ENCODE results near the gene GRIP1.

GRCh38 chr12:66620688-66621087 is 58.2 kb downstream of the GRIP1 start:
- TF ChIP-seq, protein P1, sequence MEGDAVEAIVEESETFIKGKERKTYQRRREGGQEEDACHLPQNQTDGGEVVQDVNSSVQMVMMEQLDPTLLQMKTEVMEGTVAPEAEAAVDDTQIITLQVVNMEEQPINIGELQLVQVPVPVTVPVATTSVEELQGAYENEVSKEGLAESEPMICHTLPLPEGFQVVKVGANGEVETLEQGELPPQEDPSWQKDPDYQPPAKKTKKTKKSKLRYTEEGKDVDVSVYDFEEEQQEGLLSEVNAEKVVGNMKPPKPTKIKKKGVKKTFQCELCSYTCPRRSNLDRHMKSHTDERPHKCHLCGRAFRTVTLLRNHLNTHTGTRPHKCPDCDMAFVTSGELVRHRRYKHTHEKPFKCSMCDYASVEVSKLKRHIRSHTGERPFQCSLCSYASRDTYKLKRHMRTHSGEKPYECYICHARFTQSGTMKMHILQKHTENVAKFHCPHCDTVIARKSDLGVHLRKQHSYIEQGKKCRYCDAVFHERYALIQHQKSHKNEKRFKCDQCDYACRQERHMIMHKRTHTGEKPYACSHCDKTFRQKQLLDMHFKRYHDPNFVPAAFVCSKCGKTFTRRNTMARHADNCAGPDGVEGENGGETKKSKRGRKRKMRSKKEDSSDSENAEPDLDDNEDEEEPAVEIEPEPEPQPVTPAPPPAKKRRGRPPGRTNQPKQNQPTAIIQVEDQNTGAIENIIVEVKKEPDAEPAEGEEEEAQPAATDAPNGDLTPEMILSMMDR (IDR thresholded peaks at IDR 0.05; ENCODE audit: insufficient read depth, low read length): no peak
- TF ChIP-seq POLR2AphosphoS5 (IDR thresholded peaks at IDR 0.05; ENCODE audit: low read depth) (no peak), GABPA (IDR thresholded peaks at IDR 0.05; ENCODE audit: low read depth) (no peak), SPI1 (IDR thresholded peaks at IDR 0.05; ENCODE audit: borderline replicate concordance, low read depth) (no peak)
- TF ChIP-seq, protein P2, sequence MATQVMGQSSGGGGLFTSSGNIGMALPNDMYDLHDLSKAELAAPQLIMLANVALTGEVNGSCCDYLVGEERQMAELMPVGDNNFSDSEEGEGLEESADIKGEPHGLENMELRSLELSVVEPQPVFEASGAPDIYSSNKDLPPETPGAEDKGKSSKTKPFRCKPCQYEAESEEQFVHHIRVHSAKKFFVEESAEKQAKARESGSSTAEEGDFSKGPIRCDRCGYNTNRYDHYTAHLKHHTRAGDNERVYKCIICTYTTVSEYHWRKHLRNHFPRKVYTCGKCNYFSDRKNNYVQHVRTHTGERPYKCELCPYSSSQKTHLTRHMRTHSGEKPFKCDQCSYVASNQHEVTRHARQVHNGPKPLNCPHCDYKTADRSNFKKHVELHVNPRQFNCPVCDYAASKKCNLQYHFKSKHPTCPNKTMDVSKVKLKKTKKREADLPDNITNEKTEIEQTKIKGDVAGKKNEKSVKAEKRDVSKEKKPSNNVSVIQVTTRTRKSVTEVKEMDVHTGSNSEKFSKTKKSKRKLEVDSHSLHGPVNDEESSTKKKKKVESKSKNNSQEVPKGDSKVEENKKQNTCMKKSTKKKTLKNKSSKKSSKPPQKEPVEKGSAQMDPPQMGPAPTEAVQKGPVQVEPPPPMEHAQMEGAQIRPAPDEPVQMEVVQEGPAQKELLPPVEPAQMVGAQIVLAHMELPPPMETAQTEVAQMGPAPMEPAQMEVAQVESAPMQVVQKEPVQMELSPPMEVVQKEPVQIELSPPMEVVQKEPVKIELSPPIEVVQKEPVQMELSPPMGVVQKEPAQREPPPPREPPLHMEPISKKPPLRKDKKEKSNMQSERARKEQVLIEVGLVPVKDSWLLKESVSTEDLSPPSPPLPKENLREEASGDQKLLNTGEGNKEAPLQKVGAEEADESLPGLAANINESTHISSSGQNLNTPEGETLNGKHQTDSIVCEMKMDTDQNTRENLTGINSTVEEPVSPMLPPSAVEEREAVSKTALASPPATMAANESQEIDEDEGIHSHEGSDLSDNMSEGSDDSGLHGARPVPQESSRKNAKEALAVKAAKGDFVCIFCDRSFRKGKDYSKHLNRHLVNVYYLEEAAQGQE (IDR thresholded peaks at IDR 0.05; ENCODE audit: insufficient replicate concordance, low read depth): no peak
